Mesothelial cell of epicardium (in vitro differentiated cells): Measurements from ENCODE around the gene ASGR1. TPM values are rescaled to one million over a fixed set of nuclear protein-coding genes. Genes with fewer than 3 reads are reported as not detected.

Source experiments
- DNase-seq, 2 experiments: peaks; one replicate each; pipeline ENCODE4 v3.0.0; 2021; ENCODE audit warnings: low spot score in 2 of 2; ENCODE audit not compliant: unreplicated experiment in 2 of 2
- H3K27ac Mint-ChIP-seq: 2 replicates; pipeline ENCODE4 v1.8.0; 2021; ENCODE audit warnings: mixed read lengths
- H3K27me3 Mint-ChIP-seq: 2 replicates; pipeline ENCODE4 v1.8.0; 2021; ENCODE audit warnings: low read depth, mixed read lengths
- H3K36me3 Mint-ChIP-seq: 2 replicates; pipeline ENCODE4 v1.8.0; 2021; ENCODE audit warnings: mixed read lengths
- H3K4me1 Mint-ChIP-seq: 2 replicates; pipeline ENCODE4 v1.8.0; 2021; ENCODE audit warnings: mixed read lengths
- H3K4me3 Mint-ChIP-seq: 2 replicates; pipeline ENCODE4 v1.8.0; 2021; ENCODE audit warnings: mild to moderate bottlenecking, moderate library complexity, mixed read lengths
- H3K9me3 Mint-ChIP-seq: 2 replicates; pipeline ENCODE4 v1.8.0; 2021; ENCODE audit warnings: mixed read lengths
- total RNA-seq: library from RNA; stranded (reverse); gene quantifications from 3 replicates; pipeline ENCODE4 v1.2.1, GENCODE V29; 2021
- TF ChIP-seq, protein P1 (sequence below): fragments of 200-600 bp; sonication (generic); IDR thresholded peaks from one replicate; pipeline ENCODE4 v1.5.0; 2021; ENCODE audit warnings: antibody characterized with exemption; ENCODE audit not compliant: unreplicated experiment

Gene ASGR1
- total RNA-seq, 1 donor from 2014 or later: 19.7 TPM

DNA sequence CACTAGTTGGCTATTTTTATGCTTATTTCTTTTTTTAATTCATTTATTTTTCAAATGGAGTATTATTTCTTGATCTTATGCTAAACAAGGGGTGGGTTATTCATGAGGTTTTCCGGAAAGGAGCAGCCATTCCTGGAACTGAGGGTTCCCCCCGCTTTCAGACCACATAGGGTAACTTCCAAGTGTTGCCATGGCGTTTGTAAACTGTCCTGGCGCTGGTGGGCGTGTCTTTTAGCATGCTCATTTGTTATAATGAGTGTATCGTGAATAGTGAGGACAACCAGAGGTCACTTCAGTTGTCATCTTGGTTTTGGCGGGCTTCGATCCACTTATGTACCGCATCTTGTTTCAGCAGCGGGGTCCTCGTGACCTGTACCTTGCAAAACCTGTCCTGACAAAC, 35.0 kb downstream of the ASGR1 start:
- Mint-ChIP-seq H3K4me3 (no peak overlapping the region), H3K4me1 (peaks cover 46% of the 10 kb centered on the region), H3K36me3 (no peaks in the 10 kb centered on the region), H3K9me3 (no peaks in the 10 kb centered on the region), H3K27me3 (no peaks in the 10 kb centered on the region), H3K27ac (peak overlapping the region; percentile 54)
- no peak for DNase-seq
- TF ChIP-seq, protein P1, sequence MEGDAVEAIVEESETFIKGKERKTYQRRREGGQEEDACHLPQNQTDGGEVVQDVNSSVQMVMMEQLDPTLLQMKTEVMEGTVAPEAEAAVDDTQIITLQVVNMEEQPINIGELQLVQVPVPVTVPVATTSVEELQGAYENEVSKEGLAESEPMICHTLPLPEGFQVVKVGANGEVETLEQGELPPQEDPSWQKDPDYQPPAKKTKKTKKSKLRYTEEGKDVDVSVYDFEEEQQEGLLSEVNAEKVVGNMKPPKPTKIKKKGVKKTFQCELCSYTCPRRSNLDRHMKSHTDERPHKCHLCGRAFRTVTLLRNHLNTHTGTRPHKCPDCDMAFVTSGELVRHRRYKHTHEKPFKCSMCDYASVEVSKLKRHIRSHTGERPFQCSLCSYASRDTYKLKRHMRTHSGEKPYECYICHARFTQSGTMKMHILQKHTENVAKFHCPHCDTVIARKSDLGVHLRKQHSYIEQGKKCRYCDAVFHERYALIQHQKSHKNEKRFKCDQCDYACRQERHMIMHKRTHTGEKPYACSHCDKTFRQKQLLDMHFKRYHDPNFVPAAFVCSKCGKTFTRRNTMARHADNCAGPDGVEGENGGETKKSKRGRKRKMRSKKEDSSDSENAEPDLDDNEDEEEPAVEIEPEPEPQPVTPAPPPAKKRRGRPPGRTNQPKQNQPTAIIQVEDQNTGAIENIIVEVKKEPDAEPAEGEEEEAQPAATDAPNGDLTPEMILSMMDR: no peak

DNA sequence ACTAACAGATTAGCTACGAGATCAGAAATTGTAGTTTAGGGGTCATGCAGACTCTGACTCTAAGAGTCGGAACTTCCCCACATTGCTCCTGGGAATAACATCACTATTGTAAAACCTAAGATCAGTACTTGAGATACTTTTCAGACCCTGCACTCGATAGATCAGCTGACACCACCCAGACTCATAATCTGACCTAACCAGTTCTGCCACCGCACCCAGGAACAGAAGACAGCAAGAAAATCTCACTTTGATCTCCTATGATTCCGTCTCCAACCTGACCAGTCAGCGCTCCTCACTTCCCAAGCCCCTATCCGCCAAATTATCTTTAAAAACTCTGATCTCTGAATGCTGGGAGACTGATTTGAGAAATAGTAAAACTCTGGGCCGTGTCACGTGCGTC, 37.3 kb downstream of the ASGR1 start:
- H3K4me1 Mint-ChIP-seq: peaks cover 54% of the 10 kb centered on the region
- no peaks in the 10 kb centered on the region for H3K27me3 Mint-ChIP-seq
- H3K9me3 Mint-ChIP-seq: no peaks in the 10 kb centered on the region
- DNase-seq: peak in 1 of 2 experiments; percentile 56
- no peaks in the 10 kb centered on the region for H3K36me3 Mint-ChIP-seq
- TF ChIP-seq, protein P1: no peak
- H3K4me3 Mint-ChIP-seq: peak overlapping the region; percentile 10
- peak overlapping the region; percentile 85 for H3K27ac Mint-ChIP-seq

DNA sequence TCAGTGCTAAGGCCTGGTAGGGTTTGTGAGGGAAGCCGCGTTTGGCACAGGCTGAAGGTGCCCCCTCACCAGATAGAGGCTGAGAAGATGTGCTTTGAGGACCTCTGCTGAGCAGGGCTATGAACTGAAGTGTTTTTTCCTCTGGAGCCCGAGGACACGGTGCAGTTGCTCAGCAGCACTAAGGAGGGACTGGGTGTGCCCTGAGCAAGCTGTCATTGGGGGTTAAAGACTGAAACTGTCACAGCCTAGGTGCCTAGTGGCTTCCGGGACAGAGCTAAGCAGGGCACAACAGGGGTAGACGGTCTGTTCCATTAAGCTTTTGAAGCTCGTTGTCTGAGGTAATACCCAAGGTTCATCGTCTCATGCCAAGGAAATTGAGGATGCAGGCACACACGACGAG, 39.8 kb downstream of the ASGR1 start:
- H3K4me3 Mint-ChIP-seq: no peak overlapping the region
- H3K27me3 Mint-ChIP-seq: no peaks in the 10 kb centered on the region
- no peak overlapping the region for H3K27ac Mint-ChIP-seq
- no peaks in the 10 kb centered on the region for H3K9me3 Mint-ChIP-seq
- no peak for DNase-seq
- no peaks in the 10 kb centered on the region for H3K36me3 Mint-ChIP-seq
- TF ChIP-seq, protein P1: no peak
- peaks cover 45% of the 10 kb centered on the region for H3K4me1 Mint-ChIP-seq

DNA sequence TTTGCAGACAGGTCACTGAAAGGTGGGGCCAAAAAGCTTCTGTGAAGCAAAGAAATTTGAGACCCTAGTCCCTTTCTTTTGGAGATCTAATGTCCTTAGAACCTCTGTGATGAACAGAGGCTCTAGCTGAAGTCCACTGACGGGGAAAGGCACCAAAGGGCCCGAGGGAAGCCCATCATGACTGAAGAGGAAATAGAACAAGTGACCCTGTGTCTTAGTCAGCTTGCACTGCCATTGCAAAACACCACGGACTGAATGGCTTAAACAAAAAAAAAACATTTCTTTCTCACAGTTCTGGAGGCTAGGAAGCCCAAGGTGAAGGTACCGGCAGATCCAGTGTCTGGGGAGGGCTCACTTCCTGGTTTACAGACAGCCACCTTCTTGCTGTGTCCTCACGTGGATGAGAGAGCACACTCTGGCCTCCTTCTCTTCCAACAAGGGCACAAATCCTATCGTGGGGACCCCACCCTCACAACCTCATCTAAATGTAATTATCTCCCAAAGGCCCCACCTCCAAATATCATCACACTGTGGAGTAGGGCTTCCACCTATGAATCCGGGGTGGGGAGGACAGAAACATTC, 40.3 kb downstream of the ASGR1 start:
- no peak for DNase-seq
- Mint-ChIP-seq H3K27me3 (no peaks in the 10 kb centered on the region), H3K4me3 (no peak overlapping the region), H3K36me3 (no peaks in the 10 kb centered on the region), H3K27ac (no peak overlapping the region), H3K9me3 (no peaks in the 10 kb centered on the region), H3K4me1 (peaks cover 42% of the 10 kb centered on the region)
- TF ChIP-seq, protein P1: no peak

DNA sequence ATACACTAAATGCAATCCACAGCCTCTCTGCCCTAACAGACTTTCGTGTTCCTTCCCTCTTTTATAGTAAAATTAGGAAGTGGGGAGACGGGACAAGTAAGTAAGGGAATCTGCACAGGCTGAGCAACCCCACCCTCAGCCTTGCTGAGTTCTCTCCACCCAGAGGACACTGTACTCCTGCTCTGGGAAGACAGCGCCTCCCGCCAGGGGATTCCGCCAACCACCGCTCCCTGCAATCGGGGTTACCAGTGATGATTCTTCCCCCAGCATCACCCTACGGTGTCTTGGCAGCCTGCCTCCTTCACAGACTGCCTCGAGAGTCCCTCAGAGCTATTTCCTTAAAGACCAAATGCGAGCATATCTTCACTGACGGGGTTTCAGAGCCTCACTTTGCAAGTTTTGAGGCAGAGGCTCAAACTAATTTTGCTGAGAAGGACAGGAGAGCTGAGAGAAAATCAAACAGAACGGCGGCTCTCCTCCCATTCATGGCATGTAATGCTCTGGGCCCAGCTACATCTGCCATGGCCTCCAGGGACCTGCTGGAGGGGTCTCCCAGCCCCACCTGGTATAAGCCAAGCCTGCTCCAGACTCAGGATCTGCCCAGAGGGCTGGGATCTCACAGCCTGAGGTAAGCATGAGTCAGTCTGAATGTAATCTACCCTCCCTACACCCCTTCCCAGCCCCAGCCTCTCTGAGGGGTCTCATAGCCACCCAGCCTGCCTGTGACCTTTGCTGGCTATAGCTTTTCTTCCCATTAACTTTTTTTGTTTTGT, 41.8 kb downstream of the ASGR1 start:
- Mint-ChIP-seq H3K9me3 (no peaks in the 10 kb centered on the region), H3K27ac (peak overlapping the region; percentile 10), H3K27me3 (peaks cover 6% of the 10 kb centered on the region), H3K4me1 (peaks cover 39% of the 10 kb centered on the region), H3K36me3 (no peaks in the 10 kb centered on the region), H3K4me3 (no peak overlapping the region)
- TF ChIP-seq, protein P1: no peak
- no peak for DNase-seq
